Stimulated activated CD4-positive, alpha-beta T cell treated with anti-CD3 and anti-CD28 coated beads, Interleukin-15, amount 100 ng/mL, for 48 hours (primary cell): ENCODE measurements around the gene OR52E1.

ENCODE experiments used
- DNase-seq, 2 donors: peaks; one replicate each; pipeline ENCODE4 v3.0.0-alpha.2; 2020; ENCODE audit warnings: low read depth in 2 of 2

OR52E1 gene

GRCh38 chr11:5117588-5117987 is 48.2 kb downstream of the OR52E1 start:
- DNase-seq, result no peak

GRCh38 chr11:5118893-5119292 is 49.5 kb downstream of the OR52E1 start:
- no peak for DNase-seq
